LNCAP (cell line): ENCODE data around the gene FRMD4A.

Source experiments
- CTCF ChIP-seq: fragments of 450-650 bp; IDR thresholded peaks from 2 replicates; pipeline ENCODE4 v1.5.1; 2017; ENCODE audit warnings: mild to moderate bottlenecking

FRMD4A gene

GRCh38 chr10:13930120-13930519 is 400.6 kb downstream of the FRMD4A start:
- no peak for TF ChIP-seq CTCF

- TF ChIP-seq CTCF, result no peak
Measured at GRCh38 chr10:13928451-13928850, 402.3 kb downstream of the FRMD4A start.

- TF ChIP-seq CTCF, result no peak
Measured at GRCh38 chr10:13925971-13926780, 404.5 kb downstream of the FRMD4A start.

GRCh38 chr10:13924040-13924725 is 406.5 kb downstream of the FRMD4A start:
- no peak for TF ChIP-seq CTCF

- no peak for TF ChIP-seq CTCF
Measured at GRCh38 chr10:13922586-13922985, 408.1 kb downstream of the FRMD4A start.

- no peak for TF ChIP-seq CTCF
Measured at GRCh38 chr10:13921941-13922340, 408.8 kb downstream of the FRMD4A start.

- TF ChIP-seq CTCF, result no peak
Measured at GRCh38 chr10:13920465-13920864, 410.3 kb downstream of the FRMD4A start.
